Measurements from ENCODE around the gene PLCD3.

Gene PLCD3

DNA sequence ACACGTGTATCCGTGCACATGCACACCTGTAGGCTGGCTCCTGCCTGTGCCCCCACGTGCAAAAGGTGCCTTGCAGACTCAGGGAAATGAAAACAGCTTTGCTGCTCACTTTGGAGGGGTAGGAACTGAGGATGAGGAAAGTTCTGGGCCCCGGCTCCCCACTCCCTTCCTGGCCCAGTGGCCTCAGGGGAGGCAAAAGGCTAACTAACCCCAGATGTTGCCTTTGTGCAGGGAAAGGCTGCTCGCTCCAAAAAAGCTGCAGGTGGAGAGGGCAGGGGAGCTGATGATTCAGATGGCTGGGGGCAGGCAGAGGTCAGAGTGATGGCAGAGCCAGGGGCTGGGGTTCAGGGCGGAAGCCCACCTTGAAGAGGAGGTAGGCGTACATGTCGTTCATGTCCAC lies 12.4 kb downstream of the PLCD3 start:
- FAIRE-seq, result no peak
- no peak for DNase-seq (ENCODE audit: extremely low spot score, insufficient read length, low read depth)

- no peak for DNase-seq (ENCODE audit: extremely low spot score, insufficient read length, low read depth)
- FAIRE-seq, result no peak
Observed at GRCh38 chr17:45118691-45119090, 13.6 kb downstream of the PLCD3 start.

DNA sequence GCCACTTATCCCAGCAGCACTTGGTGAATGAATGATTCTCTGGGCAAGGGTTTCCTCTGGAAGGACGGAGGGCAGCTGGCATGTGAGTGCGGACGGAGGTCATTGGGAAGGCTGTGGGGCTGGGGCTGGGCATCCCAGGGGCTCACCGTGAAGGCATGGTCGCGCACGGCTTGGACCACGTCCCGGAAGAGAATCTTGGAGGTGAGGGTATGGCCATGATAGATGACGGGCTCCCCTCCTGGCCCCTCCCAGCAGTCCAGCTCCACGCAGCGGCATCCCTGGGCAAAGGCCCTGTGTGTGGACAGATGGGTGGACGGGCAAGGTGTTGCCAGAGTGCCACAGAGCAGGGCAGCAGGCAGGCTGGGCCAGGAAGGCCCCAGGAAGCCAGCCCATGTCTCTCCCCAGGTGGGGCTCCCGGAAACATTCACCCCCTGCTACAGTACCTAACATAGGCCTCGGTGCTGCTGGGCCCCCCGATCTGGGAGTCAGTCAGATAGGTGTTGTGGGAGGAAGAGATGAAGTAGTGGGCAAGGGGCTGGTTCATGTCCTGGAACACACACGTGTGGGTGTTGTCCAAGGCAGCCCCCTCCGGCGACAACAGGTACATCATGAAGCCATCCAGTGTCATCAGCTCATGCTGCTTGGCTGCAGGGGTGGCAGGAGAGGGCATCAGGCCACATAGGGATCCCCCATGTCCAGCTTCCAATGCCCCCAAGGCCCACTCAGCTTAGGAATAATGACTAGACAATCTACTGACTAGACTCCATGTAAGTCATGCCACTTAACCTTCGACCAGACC lies 14.3 kb downstream of the PLCD3 start:
- no peak for FAIRE-seq
- DNase-seq (ENCODE audit: extremely low spot score, insufficient read length, low read depth), result no peak

- DNase-seq (ENCODE audit: extremely low spot score, insufficient read length, low read depth), result no peak
- FAIRE-seq, result no peak
Observed at GRCh38 chr17:45117334-45117733, 15.0 kb downstream of the PLCD3 start.

- FAIRE-seq, result no peak
Observed at GRCh38 chr17:45116434-45117016, 15.8 kb downstream of the PLCD3 start.

GRCh38 chr17:45115871-45116270 lies 16.4 kb downstream of the PLCD3 start:
- DNase-seq (ENCODE audit: extremely low spot score, insufficient read length, low read depth), result no peak
- FAIRE-seq, result no peak

More at GRCh38 chr17:45116434-45117016, 15.8 kb downstream of the PLCD3 start:
- no peak for DNase-seq (ENCODE audit: extremely low spot score, insufficient read length, low read depth)

DNA sequence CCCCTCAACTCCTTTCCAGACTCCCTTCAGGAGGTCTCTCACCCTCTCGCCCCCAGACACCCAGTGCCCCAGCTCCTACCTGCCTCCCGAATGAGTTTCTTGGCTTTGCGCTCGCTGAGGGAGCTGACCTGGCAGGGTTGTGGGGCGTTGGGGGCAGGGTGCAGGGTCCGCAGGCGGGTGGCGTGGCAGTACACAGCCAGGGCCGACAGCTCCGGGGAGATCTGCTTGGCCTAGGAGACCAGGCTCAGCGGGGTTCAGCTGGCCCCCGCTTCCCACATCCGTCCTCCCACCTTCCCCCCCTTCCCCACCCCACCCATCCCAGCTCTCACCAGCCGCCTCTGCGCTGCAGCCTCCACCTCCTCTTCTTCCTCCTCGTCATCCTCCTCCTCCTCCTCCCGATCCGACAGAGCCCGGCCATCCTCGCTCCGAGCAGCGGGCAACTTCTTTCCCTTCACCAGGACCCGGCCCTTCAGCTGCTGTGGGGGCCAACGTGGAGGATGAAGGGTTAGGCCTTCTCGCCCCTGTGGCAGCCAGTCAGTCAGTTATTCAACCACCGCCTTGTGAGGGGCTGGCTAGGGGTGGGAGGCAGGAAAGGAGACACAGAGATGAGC lies 17.2 kb downstream of the PLCD3 start:
- no peak for FAIRE-seq
- no peak for DNase-seq (ENCODE audit: extremely low spot score, insufficient read length, low read depth)

DNA sequence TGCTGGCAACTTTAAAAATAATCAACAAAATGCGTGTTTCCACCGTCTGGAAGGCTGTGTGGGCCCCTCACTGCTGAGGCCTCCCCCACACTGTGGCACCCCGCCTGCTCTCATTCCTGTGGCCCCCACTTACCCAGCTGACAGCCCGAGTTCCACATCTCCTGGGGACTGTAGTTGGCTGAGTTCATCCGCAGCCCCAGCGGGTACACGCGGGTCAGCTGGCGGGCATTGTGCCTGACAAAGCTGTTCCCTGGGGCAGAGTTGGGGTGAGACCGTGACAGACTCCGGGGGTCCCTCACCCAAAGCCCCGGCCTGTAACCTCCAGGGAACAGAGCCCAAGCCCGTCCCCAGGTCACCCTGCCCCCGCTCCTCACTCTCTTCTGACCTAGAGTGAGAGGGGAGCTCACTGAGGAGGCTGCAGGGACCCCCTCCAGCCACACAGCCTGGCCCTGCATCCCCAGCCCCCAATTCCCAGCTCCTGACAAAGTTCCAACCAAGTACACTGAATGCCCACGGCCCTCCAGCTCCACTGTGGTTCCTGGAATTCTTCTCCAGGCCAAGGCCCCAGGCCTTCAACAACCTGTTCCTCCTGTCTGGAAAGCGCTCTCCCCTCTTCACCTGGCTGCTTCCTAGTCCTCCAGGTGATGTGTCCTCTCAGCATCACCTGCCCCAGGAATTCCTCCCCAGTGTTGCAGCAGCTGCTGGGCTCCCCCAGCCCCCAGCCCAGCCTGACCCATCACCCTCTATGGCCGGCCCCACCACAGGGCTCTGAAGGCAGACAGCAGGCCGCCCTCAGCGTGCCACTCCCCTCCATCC lies 18.0 kb downstream of the PLCD3 start:
- DNase-seq (ENCODE audit: extremely low spot score, insufficient read length, low read depth) (no peak), FAIRE-seq (no peak)

GRCh38 chr17:45113424-45113754 lies 18.9 kb downstream of the PLCD3 start:
- no peak for FAIRE-seq
- DNase-seq (ENCODE audit: extremely low spot score, insufficient read length, low read depth), result no peak

- FAIRE-seq (no peak), DNase-seq (ENCODE audit: extremely low spot score, insufficient read length, low read depth) (no peak)
Observed at GRCh38 chr17:45112559-45113423, 19.5 kb downstream of the PLCD3 start.

GRCh38 chr17:45111850-45112249 lies 20.5 kb downstream of the PLCD3 start:
- DNase-seq (ENCODE audit: extremely low spot score, insufficient read length, low read depth), result no peak
- no peak for FAIRE-seq

- FAIRE-seq (no peak), DNase-seq (ENCODE audit: extremely low spot score, insufficient read length, low read depth) (no peak)
Observed at GRCh38 chr17:45110676-45111611, 21.4 kb downstream of the PLCD3 start.

DNA sequence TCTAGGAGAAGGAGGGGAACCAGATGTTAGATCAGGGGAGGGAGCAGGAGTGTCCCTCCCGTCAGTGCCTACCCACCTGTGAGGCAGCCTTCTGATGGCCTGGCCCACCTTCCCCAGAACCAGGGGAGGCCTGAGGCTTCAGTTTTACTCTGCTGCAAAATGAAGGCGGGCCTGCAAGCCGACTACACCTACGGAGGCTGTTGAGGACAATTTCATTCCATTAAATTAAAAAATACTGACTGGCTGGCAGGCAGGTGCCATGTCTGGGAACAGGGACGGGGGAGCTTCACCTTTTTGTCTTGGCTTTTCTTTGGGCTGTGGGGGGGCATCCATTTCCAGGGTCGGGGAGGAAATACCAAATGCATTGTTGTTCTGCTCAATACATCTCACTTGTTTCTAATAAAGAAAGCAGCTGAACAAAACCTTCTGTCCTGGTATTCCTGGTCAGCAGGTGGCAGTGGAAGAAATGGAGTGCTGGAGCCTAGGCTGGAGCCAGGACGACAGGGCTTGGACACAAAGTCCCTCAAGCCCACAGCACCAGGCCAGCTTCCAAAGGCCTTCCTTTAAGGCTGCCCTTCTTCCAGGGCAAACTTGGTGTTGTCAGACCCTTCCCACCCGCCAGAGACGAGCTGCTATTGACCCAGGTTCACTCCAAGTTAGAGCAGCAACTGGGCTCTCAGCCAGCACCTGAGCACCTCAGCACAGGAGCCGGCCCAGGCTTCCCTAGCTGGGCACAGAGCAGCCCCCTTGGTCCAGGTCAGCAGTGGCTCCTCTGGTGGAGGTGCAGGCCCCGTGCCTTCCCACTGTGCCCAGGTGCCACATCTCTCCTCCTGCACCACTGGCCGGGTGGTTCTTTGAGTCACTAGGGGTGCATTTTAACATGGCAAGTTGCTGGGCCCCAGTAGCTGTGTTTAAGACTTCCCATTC lies 23.5 kb downstream of the PLCD3 start:
- DNase-seq (ENCODE audit: extremely low spot score, insufficient read length, low read depth) (no peak), FAIRE-seq (no peak)

DNA sequence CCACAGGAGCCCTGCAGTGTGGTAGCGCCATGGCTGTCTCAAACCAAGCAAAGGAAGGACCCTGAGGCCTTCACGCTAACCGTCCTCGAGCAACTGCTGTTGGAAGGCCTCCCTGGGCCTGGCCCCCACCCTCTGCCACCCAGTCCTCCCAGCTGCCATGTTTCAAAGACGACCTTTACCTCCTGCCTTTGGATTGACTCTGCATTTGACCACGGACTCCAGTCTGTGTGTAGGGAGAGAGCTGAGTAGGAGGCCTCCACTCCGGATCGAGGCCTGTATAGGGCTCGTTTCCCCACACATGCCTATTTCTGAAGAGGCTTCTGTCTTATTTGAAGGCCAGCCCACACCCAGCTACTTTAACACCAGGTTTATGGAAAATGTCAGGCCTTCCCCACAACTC lies 24.3 kb downstream of the PLCD3 start:
- FAIRE-seq (no peak), DNase-seq (ENCODE audit: extremely low spot score, insufficient read length, low read depth) (no peak)

DNA sequence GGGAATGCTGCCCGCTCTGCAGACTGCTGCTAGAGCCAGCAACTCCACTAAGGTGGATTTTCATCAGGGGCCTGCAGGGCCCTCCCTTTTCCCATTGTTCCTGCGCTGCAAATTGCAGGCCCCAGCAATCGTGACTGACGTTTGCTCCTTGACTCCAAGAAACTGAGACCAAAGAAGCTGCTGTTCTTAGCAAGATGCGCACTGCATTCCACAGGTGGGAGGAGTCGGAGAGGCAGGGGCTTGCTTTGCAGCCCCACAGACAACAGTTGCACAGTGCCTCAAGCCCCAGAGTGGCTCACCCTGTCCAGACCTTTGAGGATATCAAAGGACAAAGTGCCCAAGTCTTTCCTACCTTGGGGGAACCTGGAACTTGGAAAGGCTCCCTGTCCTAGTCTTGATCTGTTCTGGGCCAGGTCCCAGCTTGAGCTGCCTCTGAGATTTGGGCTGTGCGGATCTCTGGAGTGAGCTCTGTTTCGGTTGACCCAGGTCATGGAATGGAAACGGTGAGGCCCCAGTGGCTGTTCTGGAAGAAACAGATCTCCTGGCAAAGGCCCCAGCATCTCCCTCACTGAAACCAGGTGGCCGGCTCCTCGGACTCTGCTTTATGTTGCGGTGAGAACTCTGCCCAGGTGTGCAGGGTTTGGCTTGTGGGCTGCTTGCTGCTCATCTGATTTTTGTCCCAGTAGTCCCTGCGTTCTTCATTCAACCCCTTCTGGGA lies 24.9 kb downstream of the PLCD3 start:
- no peak for DNase-seq (ENCODE audit: extremely low spot score, insufficient read length, low read depth)
- FAIRE-seq, result no peak

GRCh38 chr17:45106582-45106981 lies 25.7 kb downstream of the PLCD3 start:
- FAIRE-seq, result no peak
- DNase-seq (ENCODE audit: extremely low spot score, insufficient read length, low read depth), result no peak

DNA sequence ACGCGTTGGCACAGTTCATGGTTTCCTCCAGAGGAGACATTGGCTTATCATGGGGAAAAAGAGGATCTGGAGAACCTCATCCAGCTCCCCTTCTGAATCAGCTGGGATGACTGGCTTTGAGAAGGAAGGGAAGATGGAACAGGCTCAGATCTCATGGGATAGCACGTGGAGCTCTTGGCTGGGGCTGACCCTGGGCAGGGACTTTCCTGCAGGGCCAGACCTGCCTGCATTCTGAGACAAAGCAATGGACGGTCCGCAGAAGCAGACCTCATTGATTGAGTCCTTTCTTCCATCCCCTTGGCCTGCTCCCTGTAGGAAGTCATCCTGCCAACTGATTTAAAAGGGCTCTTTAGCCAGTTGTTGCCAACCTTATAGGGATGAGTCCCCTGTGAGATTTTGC lies 26.2 kb downstream of the PLCD3 start:
- FAIRE-seq, result no peak
- DNase-seq (ENCODE audit: extremely low spot score, insufficient read length, low read depth), result no peak

All from GM18507 (cell line).